DND-41 (cell line): Measurements from ENCODE around the gene DPH6.
"Not testable (repeated sequence)": the region's sequence is repeated elsewhere in the genome, so short reads cannot be mapped to it uniquely, and the experiment has no call there.

ENCODE experiments used
- ATAC-seq: fragments of 200-7000 bp; cut with Tn5 transposase; 3 replicates; pipeline ENCODE4 v1.9.1; 2021; ENCODE audit warnings: low read depth; ENCODE audit not compliant: insufficient read depth
- DNase-seq: peaks from one replicate; pipeline ENCODE4 v3.0.0-alpha.2; 2020
- H2AFZ ChIP-seq: 2 replicates; pipeline ENCODE4 v1.6.0; 2012; ENCODE audit warnings: low read depth, low read length
- H3K27ac ChIP-seq: 2 replicates; pipeline ENCODE4 v1.5.1; 2012; ENCODE audit warnings: low read length, inconsistent platforms
- H3K27me3 ChIP-seq: fragments of 200-600 bp; sonication (generic); 2 replicates; pipeline ENCODE4 v1.6.0; 2012; ENCODE audit warnings: low read length, mild to moderate bottlenecking, inconsistent platforms; ENCODE audit not compliant: insufficient read depth, poor library complexity
- H3K36me3 ChIP-seq: 2 replicates; pipeline ENCODE4 v1.5.1; 2012; ENCODE audit warnings: low read length, inconsistent platforms; ENCODE audit not compliant: insufficient read depth
- H3K4me1 ChIP-seq: 2 replicates; pipeline ENCODE4 v1.5.1; 2012; ENCODE audit warnings: mild to moderate bottlenecking, low read length; ENCODE audit not compliant: insufficient read depth
- H3K4me2 ChIP-seq: 2 replicates; pipeline ENCODE4 v1.6.0; 2012; ENCODE audit warnings: mild to moderate bottlenecking, moderate library complexity, low read length, inconsistent platforms; ENCODE audit not compliant: insufficient read depth
- H3K4me3 ChIP-seq, 2 experiments: fragments of 200-600 bp in 1 of 2; shearing (Covaris generic) in 1 of 2; 2 replicates each; pipeline ENCODE4 v1.5.1; 2012 to 2016; ENCODE audit warnings: inconsistent platforms in 2 of 2, low read length in 2 of 2, mild to moderate bottlenecking in 2 of 2, low read depth in 1 of 2, moderate library complexity in 1 of 2
- H3K79me2 ChIP-seq: 2 replicates; pipeline ENCODE4 v1.6.0; 2012; ENCODE audit warnings: low read length, inconsistent platforms; ENCODE audit not compliant: insufficient read depth
- H3K9ac ChIP-seq: 2 replicates; pipeline ENCODE4 v1.6.0; 2012; ENCODE audit warnings: low read depth, mild to moderate bottlenecking, inconsistent platforms, low read length, moderate library complexity
- H3K9me3 ChIP-seq: 2 replicates; pipeline ENCODE4 v1.5.1; 2012; ENCODE audit warnings: low read length, moderate library complexity, mild to moderate bottlenecking, inconsistent platforms; ENCODE audit not compliant: insufficient read depth, severe bottlenecking
- H4K20me1 ChIP-seq: 2 replicates; pipeline ENCODE4 v1.6.0; 2012; ENCODE audit warnings: low read length; ENCODE audit not compliant: insufficient read depth
- CTCF ChIP-seq: IDR thresholded peaks from 2 replicates; pipeline ENCODE4 v1.5.1; 2012; ENCODE audit warnings: borderline replicate concordance, low read length, moderate library complexity, mild to moderate bottlenecking; ENCODE audit not compliant: poor library complexity, severe bottlenecking; ENCODE audit errors: extremely low read depth
- EZH2 ChIP-seq: IDR thresholded peaks from 3 replicates; pipeline ENCODE4 v1.6.1; 2012; ENCODE audit warnings: borderline replicate concordance, low read depth, mild to moderate bottlenecking, moderate library complexity, low read length, inconsistent platforms; ENCODE audit not compliant: severe bottlenecking

DPH6 gene

GRCh38 chr15:35381328-35381727, 164.6 kb downstream of the DPH6 start:
- no peak overlapping the region for H2AFZ ChIP-seq

GRCh38 chr15:35379972-35380371, 166.0 kb downstream of the DPH6 start:
- Histone ChIP-seq H3K27ac (no peak overlapping the region), H3K4me1 (no peaks in the 10 kb centered on the region), H3K4me2 (no peak overlapping the region), H3K36me3 (no peaks in the 10 kb centered on the region), H2AFZ (no peak overlapping the region), H3K9ac (no peak overlapping the region), H3K9me3 (no peaks in the 10 kb centered on the region), H4K20me1 (no peaks in the 10 kb centered on the region), H3K4me3 (no peak overlapping the region), H3K79me2 (no peaks in the 10 kb centered on the region), H3K27me3 (no peaks in the 10 kb centered on the region)
- TF ChIP-seq CTCF (no peak), EZH2 (no peak)
- ATAC-seq (no peak), DNase-seq (no peak)

More at GRCh38 chr15:35381328-35381727, 164.6 kb downstream of the DPH6 start:
- Histone ChIP-seq H3K4me3 (no peak overlapping the region), H3K79me2 (no peaks in the 10 kb centered on the region), H3K4me2 (no peak overlapping the region), H3K36me3 (no peaks in the 10 kb centered on the region), H3K9me3 (no peaks in the 10 kb centered on the region), H3K4me1 (no peaks in the 10 kb centered on the region), H3K27ac (no peak overlapping the region), H3K27me3 (no peaks in the 10 kb centered on the region), H4K20me1 (no peaks in the 10 kb centered on the region), H3K9ac (no peak overlapping the region)
- ATAC-seq (no peak), DNase-seq (no peak)
- TF ChIP-seq EZH2 (no peak), CTCF (no peak)

GRCh38 chr15:35378454-35378853, 167.5 kb downstream of the DPH6 start:
- DNase-seq, H3K4me3 ChIP-seq: not testable (repeated sequence)

GRCh38 chr15:35376707-35377106, 169.3 kb downstream of the DPH6 start:
- no peak for ATAC-seq
- TF ChIP-seq EZH2, result no peak
- no peak for TF ChIP-seq CTCF
- no peak for DNase-seq

More at GRCh38 chr15:35378454-35378853, 167.5 kb downstream of the DPH6 start:
- not testable (repeated sequence) for H3K4me1 ChIP-seq, H3K27me3 ChIP-seq, H4K20me1 ChIP-seq, H3K9me3 ChIP-seq, H2AFZ ChIP-seq, H3K9ac ChIP-seq, H3K36me3 ChIP-seq, H3K4me2 ChIP-seq, ATAC-seq, H3K27ac ChIP-seq, H3K79me2 ChIP-seq

More at GRCh38 chr15:35376707-35377106, 169.3 kb downstream of the DPH6 start:
- Histone ChIP-seq H3K36me3 (no peaks in the 10 kb centered on the region), H4K20me1 (no peaks in the 10 kb centered on the region), H3K27ac (no peak overlapping the region), H3K9ac (no peak overlapping the region), H3K79me2 (no peaks in the 10 kb centered on the region), H2AFZ (no peak overlapping the region), H3K9me3 (no peaks in the 10 kb centered on the region), H3K4me3 (no peak overlapping the region), H3K4me1 (no peaks in the 10 kb centered on the region), H3K27me3 (no peaks in the 10 kb centered on the region), H3K4me2 (no peak overlapping the region)
